ENCODE results near the gene FARSA.

DNA sequence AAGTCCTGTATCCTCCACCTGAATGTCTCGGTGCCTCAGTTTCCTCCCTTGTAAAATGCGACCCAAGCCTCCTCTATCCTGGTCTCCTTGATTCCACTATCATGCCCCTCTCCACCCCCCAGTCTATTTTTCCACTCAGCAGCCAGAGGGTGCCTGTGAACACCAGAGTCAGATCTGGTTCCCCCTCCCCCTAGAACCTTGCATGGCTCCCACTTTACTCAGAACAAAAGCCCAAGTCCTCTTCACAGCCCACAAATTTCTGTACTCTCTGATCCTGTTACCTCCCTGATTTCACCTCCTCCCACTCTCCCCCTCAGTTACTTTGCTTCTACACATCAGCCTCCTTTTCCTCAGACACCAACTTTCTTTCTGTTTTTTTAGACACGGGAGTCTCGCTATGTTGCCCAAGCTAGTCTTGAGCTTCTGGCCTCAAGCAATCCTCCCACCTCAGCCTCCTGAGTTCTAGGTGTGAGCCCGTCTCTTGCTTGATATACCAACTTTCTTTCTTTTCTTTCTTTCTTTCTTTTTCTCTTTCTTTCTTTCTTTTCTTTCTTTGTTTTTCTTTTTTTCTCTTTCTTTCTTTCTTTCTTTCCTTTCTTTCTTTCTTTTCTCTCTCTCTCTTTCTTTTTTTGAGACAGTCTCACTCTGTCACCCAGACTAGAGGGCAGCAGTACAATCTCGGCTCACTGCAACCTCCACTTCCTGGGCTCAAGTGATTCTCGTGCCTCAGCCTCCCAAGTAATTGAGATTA, 36.7 kb upstream of the FARSA start:
- TF ChIP-seq, protein P1, sequence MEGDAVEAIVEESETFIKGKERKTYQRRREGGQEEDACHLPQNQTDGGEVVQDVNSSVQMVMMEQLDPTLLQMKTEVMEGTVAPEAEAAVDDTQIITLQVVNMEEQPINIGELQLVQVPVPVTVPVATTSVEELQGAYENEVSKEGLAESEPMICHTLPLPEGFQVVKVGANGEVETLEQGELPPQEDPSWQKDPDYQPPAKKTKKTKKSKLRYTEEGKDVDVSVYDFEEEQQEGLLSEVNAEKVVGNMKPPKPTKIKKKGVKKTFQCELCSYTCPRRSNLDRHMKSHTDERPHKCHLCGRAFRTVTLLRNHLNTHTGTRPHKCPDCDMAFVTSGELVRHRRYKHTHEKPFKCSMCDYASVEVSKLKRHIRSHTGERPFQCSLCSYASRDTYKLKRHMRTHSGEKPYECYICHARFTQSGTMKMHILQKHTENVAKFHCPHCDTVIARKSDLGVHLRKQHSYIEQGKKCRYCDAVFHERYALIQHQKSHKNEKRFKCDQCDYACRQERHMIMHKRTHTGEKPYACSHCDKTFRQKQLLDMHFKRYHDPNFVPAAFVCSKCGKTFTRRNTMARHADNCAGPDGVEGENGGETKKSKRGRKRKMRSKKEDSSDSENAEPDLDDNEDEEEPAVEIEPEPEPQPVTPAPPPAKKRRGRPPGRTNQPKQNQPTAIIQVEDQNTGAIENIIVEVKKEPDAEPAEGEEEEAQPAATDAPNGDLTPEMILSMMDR (conservative IDR thresholded peaks at IDR 0.05), result no peak
- no peak for TF ChIP-seq ZFX (IDR thresholded peaks at IDR 0.05)

Data from C4-2B (cell line).